Subcutaneous abdominal adipose tissue (tissue), 5 donors: ENCODE measurements around the gene PAGE2B.
"Not testable (repeated sequence)": the region's sequence is repeated elsewhere in the genome, so short reads cannot be mapped to it uniquely, and the experiment has no call there.

ENCODE experiments used
- H3K27ac ChIP-seq: one replicate; pipeline ENCODE4 v1.7.0; 2013; ENCODE audit warnings: low read depth, mild to moderate bottlenecking, inconsistent platforms, low read length, moderate library complexity
- H3K27me3 ChIP-seq, 5 donors: one replicate each; pipeline ENCODE4 v1.7.0; 2013; ENCODE audit warnings: low read length in 5 of 5, inconsistent platforms in 1 of 5; ENCODE audit not compliant: control insufficient read depth in 5 of 5, insufficient read depth in 4 of 5
- H3K36me3 ChIP-seq, 5 donors: one replicate each; pipeline ENCODE4 v1.7.0; 2013; ENCODE audit warnings: low read length in 5 of 5; ENCODE audit not compliant: control insufficient read depth in 5 of 5, insufficient read depth in 5 of 5
- H3K4me1 ChIP-seq, 5 donors: one replicate each; pipeline ENCODE4 v1.7.0; 2013; ENCODE audit warnings: low read length in 5 of 5, mild to moderate bottlenecking in 3 of 5, moderate library complexity in 1 of 5; ENCODE audit not compliant: control insufficient read depth in 5 of 5, insufficient read depth in 5 of 5
- H3K4me3 ChIP-seq, 5 donors: one replicate each; pipeline ENCODE4 v1.7.0; 2013; ENCODE audit warnings: low read length in 5 of 5, low read depth in 1 of 5
- H3K9ac ChIP-seq, 5 donors: one replicate each; pipeline ENCODE4 v1.7.0; 2013; ENCODE audit warnings: low read length in 5 of 5, mild to moderate bottlenecking in 4 of 5, moderate library complexity in 3 of 5
- H3K9me3 ChIP-seq, 5 donors: one replicate each; pipeline ENCODE4 v1.7.0; 2013; ENCODE audit warnings: low read length in 5 of 5; ENCODE audit not compliant: control insufficient read depth in 5 of 5
- donor health status: healthy.
- donor health status: healthy.
- donor health status: healthy.
- donor health status: healthy.
- donor health status: healthy.

PAGE2B gene

GRCh38 chrX:55107911-55108310, 33.1 kb downstream of the PAGE2B start:
- Histone ChIP-seq H3K4me3 (no peak overlapping the region), H3K27me3 (no peaks in the 10 kb centered on the region), H3K4me1 (peaks cover 0 to 3% (median 0%) of the 10 kb centered on the region in 5 donors), H3K9me3 (peaks cover 0 to 6% (median 0%) of the 10 kb centered on the region in 5 donors), H3K36me3 (no peaks in the 10 kb centered on the region), H3K27ac (no peak overlapping the region), H3K9ac (no peak overlapping the region)

GRCh38 chrX:55109306-55109705, 34.5 kb downstream of the PAGE2B start:
- Histone ChIP-seq H3K27ac (peak overlapping the region; percentile 37), H3K4me3 (no peak overlapping the region), H3K36me3 (no peaks in the 10 kb centered on the region), H3K27me3 (no peaks in the 10 kb centered on the region), H3K9me3 (peaks cover 0 to 2% (median 0%) of the 10 kb centered on the region in 5 donors), H3K9ac (no peak overlapping the region), H3K4me1 (peaks cover 0 to 3% (median 0%) of the 10 kb centered on the region in 5 donors)

- peaks cover 0 to 3% (median 0%) of the 10 kb centered on the region in 5 donors for H3K4me1 ChIP-seq
- no peak overlapping the region for H3K27ac ChIP-seq
- H3K9ac ChIP-seq: no peak overlapping the region
- no peaks in the 10 kb centered on the region for H3K9me3 ChIP-seq
- no peak overlapping the region for H3K4me3 ChIP-seq
- H3K27me3 ChIP-seq: peaks cover 0 to 4% (median 0%) of the 10 kb centered on the region in 5 donors
- H3K36me3 ChIP-seq: no peaks in the 10 kb centered on the region
Measured at GRCh38 chrX:55111578-55112254, 36.9 kb downstream of the PAGE2B start.

GRCh38 chrX:55116589-55116988, 41.8 kb downstream of the PAGE2B start:
- not testable (repeated sequence) for H3K9ac ChIP-seq, H3K27ac ChIP-seq, H3K4me1 ChIP-seq, H3K4me3 ChIP-seq, H3K9me3 ChIP-seq, H3K36me3 ChIP-seq
- peaks cover 0 to 24% (median 8%) of the 10 kb centered on the region in 5 donors for H3K27me3 ChIP-seq

- Histone ChIP-seq H3K27me3 (peaks cover 0 to 32% (median 8%) of the 10 kb centered on the region in 5 donors), H3K27ac (no peak overlapping the region), H3K36me3 (no peaks in the 10 kb centered on the region), H3K4me1 (no peaks in the 10 kb centered on the region), H3K9ac (no peak overlapping the region), H3K4me3 (no peak overlapping the region), H3K9me3 (no peaks in the 10 kb centered on the region)
Measured at GRCh38 chrX:55118574-55118973, 43.7 kb downstream of the PAGE2B start.

- no peak overlapping the region for H3K4me3 ChIP-seq
- H3K27ac ChIP-seq: no peak overlapping the region
- no peaks in the 10 kb centered on the region for H3K4me1 ChIP-seq
- no peaks in the 10 kb centered on the region for H3K9me3 ChIP-seq
- H3K27me3 ChIP-seq: peaks cover 0 to 39% (median 13%) of the 10 kb centered on the region in 5 donors
- H3K9ac ChIP-seq: no peak overlapping the region
- H3K36me3 ChIP-seq: no peaks in the 10 kb centered on the region
Measured at GRCh38 chrX:55119271-55119670, 44.4 kb downstream of the PAGE2B start.

GRCh38 chrX:55119712-55120111, 44.9 kb downstream of the PAGE2B start:
- no peaks in the 10 kb centered on the region for H3K4me1 ChIP-seq
- H3K4me3 ChIP-seq: no peak overlapping the region
- H3K9ac ChIP-seq: no peak overlapping the region
- no peaks in the 10 kb centered on the region for H3K36me3 ChIP-seq
- no peaks in the 10 kb centered on the region for H3K9me3 ChIP-seq
- H3K27ac ChIP-seq: no peak overlapping the region
- peaks cover 0 to 40% (median 13%) of the 10 kb centered on the region in 5 donors for H3K27me3 ChIP-seq

- Histone ChIP-seq H3K27me3 (peaks cover 0 to 40% (median 11%) of the 10 kb centered on the region in 5 donors), H3K27ac (no peak overlapping the region), H3K36me3 (no peaks in the 10 kb centered on the region), H3K4me1 (no peaks in the 10 kb centered on the region), H3K9me3 (no peaks in the 10 kb centered on the region), H3K4me3 (no peak overlapping the region), H3K9ac (no peak overlapping the region)
Measured at GRCh38 chrX:55120761-55121358, 46.0 kb downstream of the PAGE2B start.

GRCh38 chrX:55123900-55124299, 49.1 kb downstream of the PAGE2B start:
- no peak overlapping the region for H3K4me3 ChIP-seq
- H3K27ac ChIP-seq: no peak overlapping the region
- H3K27me3 ChIP-seq: peaks cover 4 to 41% (median 12%) of the 10 kb centered on the region in 5 donors
- H3K4me1 ChIP-seq: no peaks in the 10 kb centered on the region
- no peaks in the 10 kb centered on the region for H3K36me3 ChIP-seq
- no peaks in the 10 kb centered on the region for H3K9me3 ChIP-seq
- H3K9ac ChIP-seq: no peak overlapping the region

GRCh38 chrX:55127692-55128091, 52.9 kb downstream of the PAGE2B start:
- Histone ChIP-seq H3K4me3 (no peak overlapping the region), H3K36me3 (no peaks in the 10 kb centered on the region), H3K9ac (no peak overlapping the region), H3K27me3 (peaks cover 4 to 31% (median 12%) of the 10 kb centered on the region in 5 donors), H3K9me3 (no peaks in the 10 kb centered on the region), H3K27ac (no peak overlapping the region), H3K4me1 (no peaks in the 10 kb centered on the region)
